H1 (cell line): ENCODE results near the gene HOXB9.

Experiments used
- BACH1 ChIP-seq: IDR thresholded peaks from 2 replicates; pipeline ENCODE4 v1.6.1; 2012; ENCODE audit warnings: low read length, improper control_type of control experiment
- BCL11A ChIP-seq, 2 experiments: IDR thresholded peaks; one replicate each; pipeline ENCODE4 v1.6.1; 2011; ENCODE audit warnings: low read depth in 2 of 2, low read length in 2 of 2, mild to moderate bottlenecking in 2 of 2
- CHD1 ChIP-seq: IDR thresholded peaks from 2 replicates; pipeline ENCODE4 v1.6.1; 2012; ENCODE audit warnings: low read depth, low read length, improper control_type of control experiment
- CREB1 ChIP-seq: IDR thresholded peaks from 2 replicates; pipeline ENCODE4 v1.6.1; 2012; ENCODE audit warnings: inconsistent platforms
- EZH2 ChIP-seq: fragments of 200-600 bp; sonication (generic); IDR thresholded peaks from 2 replicates; pipeline ENCODE4 v1.7.1; 2012; ENCODE audit warnings: low read depth, mild to moderate bottlenecking, moderate library complexity, low read length, inconsistent platforms; ENCODE audit not compliant: severe bottlenecking
- POLR2AphosphoS5 ChIP-seq: IDR thresholded peaks from 2 replicates; pipeline ENCODE4 v1.6.1; 2011; ENCODE audit warnings: low read depth, low read length
- SP1 ChIP-seq: IDR thresholded peaks from 2 replicates; pipeline ENCODE4 v1.6.1; 2011; ENCODE audit warnings: low read depth, low read length
- TF ChIP-seq, protein P1 (sequence below): IDR thresholded peaks from 2 replicates; pipeline ENCODE4 v1.6.1; 2011; ENCODE audit warnings: low read length, improper control_type of control experiment
- TF ChIP-seq, protein P2 (sequence below), 3 experiments: IDR thresholded peaks; 1 replicate in 2 of 3; 2 replicates in 1 of 3; pipeline versions ENCODE4 v1.5.1 to v1.6.1; 2011; ENCODE audit warnings: low read length in 3 of 3, mild to moderate bottlenecking in 3 of 3, inconsistent platforms in 2 of 3, low read depth in 1 of 3, moderate library complexity in 1 of 3; ENCODE audit not compliant: insufficient read depth in 1 of 3; ENCODE audit errors: control extremely low read depth in 1 of 3
- TF ChIP-seq, protein P3 (sequence below): IDR thresholded peaks from 2 replicates; pipeline ENCODE4 v1.6.1; 2012; ENCODE audit warnings: inconsistent platforms

DNA sequence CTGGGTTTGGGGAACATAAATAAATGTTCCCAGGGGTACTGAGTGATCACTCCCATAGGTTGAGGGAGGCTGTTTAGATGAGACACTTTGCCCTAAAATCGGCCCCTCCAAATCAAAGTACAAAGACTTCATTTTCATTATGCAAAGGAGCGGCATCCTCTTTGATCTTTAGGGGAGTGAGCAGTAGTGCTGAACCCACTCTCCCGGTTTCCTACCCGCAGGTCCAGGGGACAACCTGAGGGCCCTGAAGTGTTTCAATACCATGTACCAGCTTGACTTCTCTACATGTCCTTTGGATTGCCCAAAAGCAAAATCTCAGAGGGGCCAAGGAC is 25.0 kb downstream of the HOXB9 start:
- no peak for TF ChIP-seq BCL11A (IDR thresholded peaks at IDR 0.05; ENCODE audit: low read depth in 2 of 2, low read length in 2 of 2)
- no peak for TF ChIP-seq SP1
- TF ChIP-seq, protein P1, sequence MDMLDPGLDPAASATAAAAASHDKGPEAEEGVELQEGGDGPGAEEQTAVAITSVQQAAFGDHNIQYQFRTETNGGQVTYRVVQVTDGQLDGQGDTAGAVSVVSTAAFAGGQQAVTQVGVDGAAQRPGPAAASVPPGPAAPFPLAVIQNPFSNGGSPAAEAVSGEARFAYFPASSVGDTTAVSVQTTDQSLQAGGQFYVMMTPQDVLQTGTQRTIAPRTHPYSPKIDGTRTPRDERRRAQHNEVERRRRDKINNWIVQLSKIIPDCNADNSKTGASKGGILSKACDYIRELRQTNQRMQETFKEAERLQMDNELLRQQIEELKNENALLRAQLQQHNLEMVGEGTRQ = no peak
- TF ChIP-seq CHD1 = no peak
- TF ChIP-seq EZH2 = no peak
- no peak for TF ChIP-seq CREB1
- no peak for TF ChIP-seq BACH1
- TF ChIP-seq, protein P2, sequence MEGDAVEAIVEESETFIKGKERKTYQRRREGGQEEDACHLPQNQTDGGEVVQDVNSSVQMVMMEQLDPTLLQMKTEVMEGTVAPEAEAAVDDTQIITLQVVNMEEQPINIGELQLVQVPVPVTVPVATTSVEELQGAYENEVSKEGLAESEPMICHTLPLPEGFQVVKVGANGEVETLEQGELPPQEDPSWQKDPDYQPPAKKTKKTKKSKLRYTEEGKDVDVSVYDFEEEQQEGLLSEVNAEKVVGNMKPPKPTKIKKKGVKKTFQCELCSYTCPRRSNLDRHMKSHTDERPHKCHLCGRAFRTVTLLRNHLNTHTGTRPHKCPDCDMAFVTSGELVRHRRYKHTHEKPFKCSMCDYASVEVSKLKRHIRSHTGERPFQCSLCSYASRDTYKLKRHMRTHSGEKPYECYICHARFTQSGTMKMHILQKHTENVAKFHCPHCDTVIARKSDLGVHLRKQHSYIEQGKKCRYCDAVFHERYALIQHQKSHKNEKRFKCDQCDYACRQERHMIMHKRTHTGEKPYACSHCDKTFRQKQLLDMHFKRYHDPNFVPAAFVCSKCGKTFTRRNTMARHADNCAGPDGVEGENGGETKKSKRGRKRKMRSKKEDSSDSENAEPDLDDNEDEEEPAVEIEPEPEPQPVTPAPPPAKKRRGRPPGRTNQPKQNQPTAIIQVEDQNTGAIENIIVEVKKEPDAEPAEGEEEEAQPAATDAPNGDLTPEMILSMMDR (IDR thresholded peaks at IDR 0.05; ENCODE audit: control extremely low read depth in 1 of 3, insufficient read depth in 1 of 3, low read depth in 1 of 3, low read length in 3 of 3) = no peak
- TF ChIP-seq, protein P3, sequence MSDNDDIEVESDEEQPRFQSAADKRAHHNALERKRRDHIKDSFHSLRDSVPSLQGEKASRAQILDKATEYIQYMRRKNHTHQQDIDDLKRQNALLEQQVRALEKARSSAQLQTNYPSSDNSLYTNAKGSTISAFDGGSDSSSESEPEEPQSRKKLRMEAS = no peak
- no peak for TF ChIP-seq POLR2AphosphoS5
